ENCODE measurements around the gene LRRC10B. TPM values are rescaled to one million over a fixed set of nuclear protein-coding genes. Genes with fewer than 3 reads are reported as not detected.
A peak's percentile ranks its signal among the peaks of the same experiment; 100 is the strongest.
"Not testable (repeated sequence)": the region's sequence is repeated elsewhere in the genome, so short reads cannot be mapped to it uniquely, and the experiment has no call there.

The LRRC10B gene
- total RNA-seq = 1 to 10 TPM; 3.0 to 4.2 TPM

- no peak for ATAC-seq (ENCODE audit: insufficient number of reproducible peaks, low FRiP score, low read depth)
- Histone ChIP-seq H3K9me3 (no peaks in the 10 kb centered on the region), H3K27me3 (replicated peaks; ENCODE audit: insufficient read depth) (no peaks in the 10 kb centered on the region), H3K4me3 (peak within 1 kb of the TSS; percentile 58), H3K36me3 (no peaks in the 10 kb centered on the region), H3K27ac (no peak within 1 kb of the TSS), H3K4me1 (ENCODE audit: control insufficient read depth in 1 of 2, low read depth in 2 of 2) (peaks cover 5 to 24% of the 10 kb centered on the region in 2 donors)
- no peak for TF ChIP-seq CTCF (IDR thresholded peaks at IDR 0.05)
- no peak for DNase-seq (ENCODE audit: low spot score)
These were observed at the start of gene LRRC10B for GRCh38 chr11:61507962-61508861. Gene LRRC10B (plus strand): TSS chr11:61508749. CDS start chr11:61508999, 250 bp downstream.

DNA sequence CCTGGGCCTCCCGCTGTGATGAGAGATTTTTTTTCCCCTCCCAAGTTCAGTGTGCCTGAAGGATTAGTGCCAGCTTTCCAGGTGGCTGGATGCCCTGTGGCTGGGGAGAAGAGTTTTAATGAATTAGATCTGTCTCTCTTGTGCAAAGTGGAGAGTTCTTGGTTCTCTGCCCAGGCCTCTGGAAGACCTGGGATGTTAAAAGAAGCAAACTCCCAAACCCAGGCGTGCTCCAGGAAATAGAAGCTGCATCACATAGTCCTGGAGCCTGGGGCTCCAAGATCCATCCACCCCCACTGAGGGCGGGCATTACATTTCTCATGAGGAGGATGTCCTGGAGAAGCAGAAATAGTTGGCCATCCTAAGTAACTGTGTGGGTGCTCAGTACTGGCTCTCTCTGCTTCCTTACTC lies 48.1 kb upstream of the LRRC10B start:
- Histone ChIP-seq H3K36me3 (no peaks in the 10 kb centered on the region), H3K27me3 (replicated peaks; ENCODE audit: insufficient read depth) (no peaks in the 10 kb centered on the region), H3K9me3 (no peaks in the 10 kb centered on the region), H3K27ac (no peak overlapping the region), H3K4me3 (no peak overlapping the region), H3K4me1 (ENCODE audit: control insufficient read depth in 1 of 2, low read depth in 2 of 2) (no peaks in the 10 kb centered on the region)
- no peak for ATAC-seq (ENCODE audit: insufficient number of reproducible peaks, low FRiP score, low read depth)
- DNase-seq (ENCODE audit: low spot score) = no peak
- no peak for TF ChIP-seq CTCF (IDR thresholded peaks at IDR 0.05)

GRCh38 chr11:61460986-61461385 lies 47.6 kb upstream of the LRRC10B start:
- ATAC-seq (ENCODE audit: insufficient number of reproducible peaks, low FRiP score, low read depth) (no peak), DNase-seq (ENCODE audit: low spot score) (no peak)
- no peak for TF ChIP-seq CTCF (IDR thresholded peaks at IDR 0.05)
- Histone ChIP-seq H3K27me3 (replicated peaks; ENCODE audit: insufficient read depth) (no peaks in the 10 kb centered on the region), H3K4me1 (ENCODE audit: control insufficient read depth in 1 of 2, low read depth in 2 of 2) (no peaks in the 10 kb centered on the region), H3K36me3 (no peaks in the 10 kb centered on the region), H3K4me3 (no peak overlapping the region), H3K27ac (no peak overlapping the region), H3K9me3 (no peaks in the 10 kb centered on the region)

DNA sequence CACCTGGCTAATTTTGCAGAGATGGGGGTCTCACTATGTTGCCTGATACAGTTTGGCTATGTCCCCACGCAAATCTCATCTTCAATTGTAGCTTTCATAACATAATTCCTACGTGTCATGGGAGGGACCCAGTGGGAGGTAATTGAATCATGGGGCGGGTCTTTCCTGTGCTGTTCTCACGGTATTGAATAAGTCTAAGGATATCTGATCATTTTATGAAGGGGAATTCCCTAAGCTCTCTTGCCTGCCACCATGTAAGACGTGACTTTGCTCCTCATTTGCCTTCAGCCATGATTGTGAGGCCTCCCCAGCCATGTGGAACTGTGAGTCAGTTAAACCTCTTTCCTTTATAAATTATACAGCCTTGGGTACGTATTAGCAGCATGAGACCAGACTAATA lies 40.9 kb upstream of the LRRC10B start:
- not testable (repeated sequence) for DNase-seq (ENCODE audit: low spot score); H3K36me3 ChIP-seq; H3K27me3 ChIP-seq (replicated peaks; ENCODE audit: insufficient read depth); ATAC-seq (ENCODE audit: insufficient number of reproducible peaks, low FRiP score, low read depth); H3K4me3 ChIP-seq; H3K27ac ChIP-seq; H3K4me1 ChIP-seq (ENCODE audit: control insufficient read depth in 1 of 2, low read depth in 2 of 2); H3K9me3 ChIP-seq

DNA sequence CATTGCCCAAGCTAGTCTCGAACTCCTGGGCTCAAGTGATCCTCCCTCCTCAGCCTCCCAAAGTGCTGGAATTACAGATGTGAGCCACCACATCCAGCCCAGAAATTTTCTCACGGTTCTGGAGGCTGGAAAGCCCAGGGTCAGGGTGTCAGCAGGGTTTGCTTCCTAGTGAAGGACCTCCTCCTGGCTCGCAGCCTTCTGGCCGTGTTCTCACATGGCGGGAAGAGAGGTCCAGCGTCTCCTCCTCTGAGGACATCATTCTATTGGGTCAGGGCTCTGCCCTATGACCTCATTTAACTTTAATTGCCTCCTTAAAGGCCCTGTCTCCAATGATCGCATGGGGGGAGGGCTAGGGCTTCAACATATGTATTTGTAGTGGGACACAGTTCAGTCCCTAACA lies 40.5 kb upstream of the LRRC10B start:
- no peaks in the 10 kb centered on the region for H3K9me3 ChIP-seq
- H3K36me3 ChIP-seq = no peaks in the 10 kb centered on the region
- H3K4me1 ChIP-seq (ENCODE audit: control insufficient read depth in 1 of 2, low read depth in 2 of 2) = peaks cover 10 to 14% of the 10 kb centered on the region in 2 donors
- ATAC-seq (ENCODE audit: insufficient number of reproducible peaks, low FRiP score, low read depth) (no peak), DNase-seq (ENCODE audit: low spot score) (no peak)
- TF ChIP-seq CTCF (IDR thresholded peaks at IDR 0.05) = no peak
- no peak overlapping the region for H3K27ac ChIP-seq
- no peaks in the 10 kb centered on the region for H3K27me3 ChIP-seq (replicated peaks; ENCODE audit: insufficient read depth)
- no peak overlapping the region for H3K4me3 ChIP-seq

Measured in thoracic aorta (tissue), 2 donors.